Liver (tissue), 9 donors: ENCODE measurements around the gene SMIM24. TPM values are rescaled to one million over a fixed set of nuclear protein-coding genes. Genes with fewer than 3 reads are reported as not detected.
A peak's percentile ranks its signal among the peaks of the same experiment; 100 is the strongest.

Experiments
- DNase-seq: peaks from one replicate; pipeline ENCODE4 v3.0.0-alpha.2; 2017; ENCODE audit warnings: low spot score
- H3K27ac ChIP-seq, 2 donors: one replicate each; pipeline ENCODE4 v1.7.0; 2013; ENCODE audit warnings: inconsistent platforms in 2 of 2, low read length in 2 of 2, control low read depth in 1 of 2, low read depth in 1 of 2, mild to moderate bottlenecking in 1 of 2
- H3K27me3 ChIP-seq, 4 donors: one replicate each; pipeline versions ENCODE4 v1.6.1 to v1.7.0; 2013; ENCODE audit warnings: low read length in 3 of 4, inconsistent platforms in 1 of 4, mild to moderate bottlenecking in 1 of 4, moderate library complexity in 1 of 4; ENCODE audit not compliant: control insufficient read depth in 4 of 4, insufficient read depth in 4 of 4
- H3K36me3 ChIP-seq, 4 donors: one replicate each; pipeline versions ENCODE4 v1.6.1 to v1.7.0; 2013; ENCODE audit warnings: low read length in 3 of 4, mild to moderate bottlenecking in 3 of 4, low read depth in 1 of 4, moderate library complexity in 1 of 4; ENCODE audit not compliant: control insufficient read depth in 4 of 4, insufficient read depth in 3 of 4
- H3K4me1 ChIP-seq, 4 donors: one replicate each; pipeline versions ENCODE4 v1.6.1 to v1.7.0; 2013; ENCODE audit warnings: low read length in 3 of 4, mild to moderate bottlenecking in 3 of 4, moderate library complexity in 1 of 4; ENCODE audit not compliant: control insufficient read depth in 4 of 4, insufficient read depth in 4 of 4
- H3K4me3 ChIP-seq, 3 donors: one replicate each; pipeline versions ENCODE4 v1.6.1 to v1.7.0; 2013; ENCODE audit warnings: low read length in 3 of 3, control low read depth in 1 of 3, low read depth in 1 of 3, mild to moderate bottlenecking in 1 of 3
- H3K9ac ChIP-seq, 2 donors: one replicate each; pipeline ENCODE4 v1.7.0; 2013; ENCODE audit warnings: low read length in 2 of 2, mild to moderate bottlenecking in 2 of 2, moderate library complexity in 2 of 2, control low read depth in 1 of 2, low read depth in 1 of 2
- H3K9me3 ChIP-seq, 4 donors: one replicate each; pipeline versions ENCODE4 v1.6.1 to v1.7.0; 2013; ENCODE audit warnings: low read length in 3 of 4; ENCODE audit not compliant: control insufficient read depth in 4 of 4
- EGR1 ChIP-seq, 2 donors: IDR thresholded peaks; 2 replicates each; pipeline ENCODE4 v1.6.1; 2016 to 2018; ENCODE audit warnings: antibody characterized with exemption in 2 of 2, low read depth in 2 of 2
- FOXA1 ChIP-seq: IDR thresholded peaks from 2 replicates; pipeline ENCODE4 v1.6.1; 2016; ENCODE audit warnings: antibody characterized with exemption
- FOXA2 ChIP-seq: IDR thresholded peaks from 2 replicates; pipeline ENCODE4 v1.6.1; 2016; ENCODE audit warnings: antibody characterized with exemption
- GABPA ChIP-seq, 2 donors: IDR thresholded peaks in 1 of 2; conservative IDR thresholded peaks in 1 of 2; 2 replicates each; pipeline ENCODE4 v1.6.1; 2016; ENCODE audit warnings: antibody characterized with exemption in 2 of 2, mild to moderate bottlenecking in 1 of 2, moderate library complexity in 1 of 2
- HNF4A ChIP-seq, 2 donors: conservative IDR thresholded peaks; 2 replicates each; pipeline ENCODE4 v1.6.1; 2016; ENCODE audit warnings: antibody characterized with exemption in 2 of 2, mild to moderate bottlenecking in 2 of 2
- HNF4G ChIP-seq: IDR thresholded peaks from 2 replicates; pipeline ENCODE4 v1.6.1; 2016; ENCODE audit warnings: antibody characterized with exemption
- JUND ChIP-seq, 2 donors: IDR thresholded peaks; 2 replicates each; pipeline ENCODE4 v1.6.1; 2016; ENCODE audit warnings: antibody characterized with exemption in 2 of 2
- NR2F2 ChIP-seq: IDR thresholded peaks from 2 replicates; pipeline ENCODE4 v1.6.1; 2016; ENCODE audit warnings: antibody characterized with exemption
- RAD21 ChIP-seq, 2 donors: IDR thresholded peaks; 2 replicates each; pipeline ENCODE4 v1.6.1; 2016; ENCODE audit warnings: antibody characterized with exemption in 2 of 2, mild to moderate bottlenecking in 2 of 2
- RXRA ChIP-seq, 2 donors: IDR thresholded peaks; 2 replicates each; pipeline ENCODE4 v1.6.1; 2017 to 2018; ENCODE audit warnings: antibody characterized with exemption in 2 of 2, mild to moderate bottlenecking in 1 of 2
- SP1 ChIP-seq: IDR thresholded peaks from 2 replicates; pipeline ENCODE4 v1.6.1; 2018; ENCODE audit warnings: antibody characterized with exemption, mild to moderate bottlenecking
- TAF1 ChIP-seq: conservative IDR thresholded peaks from 2 replicates; pipeline ENCODE4 v1.6.1; 2016; ENCODE audit warnings: antibody characterized with exemption, mild to moderate bottlenecking
- YY1 ChIP-seq: IDR thresholded peaks from 2 replicates; pipeline ENCODE4 v1.6.1; 2016; ENCODE audit warnings: antibody characterized with exemption, mild to moderate bottlenecking
- WGBS: extraction: QIAGEN DNeasy Blood & Tissue Kit; methylation state at CpG from one replicate; pipeline ENCODE4 v1.1.7; 2013; 5-methylcytosine and 5-hydroxymethylcytosine counted together
- polyA plus RNA-seq, 2 donors: library from polyadenylated mRNA; stranded (reverse) in 1 of 2; unstranded in 1 of 2; fragments of 200-250 nt in 1 of 2; fragments of >200 nt in 1 of 2; fragmentation: Nextera tagmentation in 1 of 2; extraction: Ambion mirVana in 1 of 2; gene quantifications; one replicate each; pipeline versions ENCODE4 v1.2.1 to v1.2.3, GENCODE V29; 2013 to 2015
- total RNA-seq, 2 donors: library from RNA; depleted of rRNA; stranded (reverse); fragments of >200 nt; gene quantifications; one replicate each; pipeline ENCODE4 v1.2.3, GENCODE V29; 2014
- TF ChIP-seq, protein P1 (sequence below): IDR thresholded peaks from 2 replicates; pipeline ENCODE4 v1.6.1; 2016; ENCODE audit warnings: antibody characterized with exemption
- TF ChIP-seq, protein P2 (sequence below): IDR thresholded peaks from 2 replicates; pipeline ENCODE4 v1.6.1; 2016; ENCODE audit warnings: antibody characterized with exemption
- TF ChIP-seq, protein P3 (sequence below): IDR thresholded peaks from 2 replicates; pipeline ENCODE4 v1.6.1; 2016; ENCODE audit warnings: antibody characterized with exemption, mild to moderate bottlenecking
- TF ChIP-seq, protein P4 (sequence below): IDR thresholded peaks from 2 replicates; pipeline ENCODE4 v1.6.1; 2016; ENCODE audit warnings: antibody characterized with exemption
- TF ChIP-seq, protein P5 (sequence below): fragments of 150-350 bp; IDR thresholded peaks from 2 replicates; pipeline ENCODE4 v1.5.1; 2017; ENCODE audit warnings: improper control_type of control experiment, low read depth, low read length; ENCODE audit not compliant: missing input control
- donor health status: healthy.
- donor health status: healthy.
- donor health status: healthy.
- donor health status: healthy.
- donor health status: healthy.

Gene SMIM24
- total and polyA plus RNA-seq, 4 donors: 0.17 to 13.7 (median 2.8) TPM

DNA sequence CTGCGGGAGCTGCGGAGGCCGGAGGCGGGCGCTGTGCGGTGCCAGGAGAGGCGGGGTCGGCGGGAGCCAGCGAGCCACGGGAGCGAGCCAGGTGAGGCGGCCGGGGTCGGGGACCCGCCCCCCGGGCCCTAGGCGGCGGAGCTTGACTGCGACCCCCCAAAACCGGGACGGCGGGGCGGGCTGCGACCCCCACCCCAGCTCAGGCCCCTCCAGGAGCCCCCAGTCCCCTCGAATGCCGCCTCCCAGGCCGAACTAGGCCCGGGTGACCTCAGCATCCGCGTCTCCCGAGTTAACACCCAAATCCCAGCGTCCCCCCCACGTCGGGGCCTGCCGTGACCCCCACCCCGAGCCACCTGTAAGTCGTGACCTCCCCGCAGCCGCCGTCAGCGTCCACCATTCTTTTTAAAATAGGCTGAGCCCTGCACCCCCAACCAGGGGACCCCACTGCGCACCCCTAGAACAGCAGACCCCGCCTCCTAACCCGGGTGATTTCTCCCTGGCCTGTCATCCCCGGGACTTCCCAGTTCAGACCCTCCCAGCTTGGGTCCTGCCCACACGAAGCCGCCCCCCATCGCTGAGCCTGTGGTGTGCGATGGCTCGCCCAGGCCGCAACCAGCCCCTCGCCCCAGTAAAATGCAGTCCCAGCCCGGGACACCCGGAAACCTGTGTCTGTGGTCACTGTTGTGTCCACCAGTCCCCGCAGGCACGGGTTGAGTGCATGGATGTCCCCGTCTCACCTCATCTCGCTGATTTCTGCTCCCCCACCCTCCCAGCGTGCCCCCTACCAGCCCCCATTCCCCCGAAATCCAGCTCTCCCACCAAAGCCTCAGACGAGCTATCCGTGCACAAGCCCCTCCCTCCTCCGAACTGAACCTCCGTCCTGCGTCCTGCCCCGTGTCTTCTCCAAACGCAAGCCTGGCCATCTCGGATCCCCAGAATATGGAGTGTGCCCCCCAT is 26.3 kb upstream of the SMIM24 start:
- peak overlapping the region; percentile 65 to 80 for H3K9ac ChIP-seq
- peak overlapping the region; percentile 81 to 83 for H3K27ac ChIP-seq
- no peaks in the 10 kb centered on the region for H3K36me3 ChIP-seq
- no peaks in the 10 kb centered on the region for H3K9me3 ChIP-seq
- peak; percentile 52 for DNase-seq
- H3K27me3 ChIP-seq: no peaks in the 10 kb centered on the region
- H3K4me1 ChIP-seq: peaks cover 9 to 55% (median 39%) of the 10 kb centered on the region in 4 donors
- H3K4me3 ChIP-seq: peak overlapping the region; percentile 70 to 90 (median 77)
- no peak for TF ChIP-seq SP1
- TF ChIP-seq RXRA (IDR thresholded peaks at IDR 0.05): peak in 1 of 2 donors; percentile 4
- TF ChIP-seq HNF4A (conservative IDR thresholded peaks at IDR 0.05): no peak
- WGBS: under 1% methylated on average over 69 of the region's 69 CpGs

DNA sequence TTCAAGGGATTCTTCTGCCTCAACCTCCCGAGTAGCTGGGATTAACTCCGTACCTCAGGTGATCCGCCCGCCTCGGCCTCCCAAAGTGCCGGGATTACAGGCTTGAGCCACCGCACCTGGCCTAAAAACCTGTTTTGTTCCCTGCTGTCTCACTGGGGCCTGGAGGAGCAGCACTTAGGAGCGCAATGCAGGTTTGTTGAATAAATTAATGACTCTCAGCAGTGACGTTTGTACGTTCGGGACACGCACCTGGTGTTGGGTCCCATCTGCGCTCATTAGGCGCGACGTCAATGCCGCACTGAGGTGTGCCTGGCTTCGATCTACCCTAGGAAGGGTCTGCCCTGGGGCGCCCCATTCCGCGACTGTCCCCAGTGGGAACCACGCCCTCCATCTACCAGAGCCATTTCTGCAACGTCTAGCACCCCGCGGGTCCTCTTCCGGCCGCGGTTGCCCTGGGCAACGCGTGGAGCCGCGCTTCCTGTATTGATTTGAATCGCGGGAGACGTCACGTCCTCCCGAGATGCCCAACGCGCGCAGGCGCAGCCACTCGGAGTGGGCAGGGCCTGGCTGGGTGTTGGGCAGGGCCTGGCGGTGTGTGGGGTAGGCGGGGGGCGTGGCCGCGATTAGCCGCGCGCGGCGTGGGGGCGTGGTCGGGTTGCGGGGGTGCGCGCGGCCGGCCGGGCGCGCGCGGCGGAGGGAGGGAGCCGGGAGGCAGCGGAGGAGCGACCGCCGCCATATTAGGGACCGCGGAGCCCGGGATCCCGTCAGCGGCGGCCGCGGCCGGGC is 25.5 kb upstream of the SMIM24 start, which contains the start of gene FZR1:
Gene FZR1, plus strand, starts transcription at position 714 of the 786 bp plus-strand sequence. CDS start 16,679 bp downstream, outside the sequence.
- Histone ChIP-seq H3K9me3 (no peaks in the 10 kb centered on the region), H3K4me1 (peaks cover 3 to 50% (median 34%) of the 10 kb centered on the region in 4 donors), H3K27me3 (no peaks in the 10 kb centered on the region), H3K36me3 (no peaks in the 10 kb centered on the region), H3K4me3 (peak within 1 kb of the TSS; percentile 88 to 90 (median 88)), H3K9ac (peak within 1 kb of the TSS; percentile 65 to 80), H3K27ac (peak within 1 kb of the TSS; percentile 82 to 83)
- WGBS: under 1% methylated on average over 79 of the region's 79 CpGs
- DNase-seq: peak; percentile 100
- TF ChIP-seq NR2F2: no peak
- TF ChIP-seq, protein P1, sequence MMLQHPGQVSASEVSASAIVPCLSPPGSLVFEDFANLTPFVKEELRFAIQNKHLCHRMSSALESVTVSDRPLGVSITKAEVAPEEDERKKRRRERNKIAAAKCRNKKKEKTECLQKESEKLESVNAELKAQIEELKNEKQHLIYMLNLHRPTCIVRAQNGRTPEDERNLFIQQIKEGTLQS: no peak
- TF ChIP-seq, protein P2, sequence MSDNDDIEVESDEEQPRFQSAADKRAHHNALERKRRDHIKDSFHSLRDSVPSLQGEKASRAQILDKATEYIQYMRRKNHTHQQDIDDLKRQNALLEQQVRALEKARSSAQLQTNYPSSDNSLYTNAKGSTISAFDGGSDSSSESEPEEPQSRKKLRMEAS: no peak
- TF ChIP-seq FOXA1: no peak
- TF ChIP-seq, protein P3, sequence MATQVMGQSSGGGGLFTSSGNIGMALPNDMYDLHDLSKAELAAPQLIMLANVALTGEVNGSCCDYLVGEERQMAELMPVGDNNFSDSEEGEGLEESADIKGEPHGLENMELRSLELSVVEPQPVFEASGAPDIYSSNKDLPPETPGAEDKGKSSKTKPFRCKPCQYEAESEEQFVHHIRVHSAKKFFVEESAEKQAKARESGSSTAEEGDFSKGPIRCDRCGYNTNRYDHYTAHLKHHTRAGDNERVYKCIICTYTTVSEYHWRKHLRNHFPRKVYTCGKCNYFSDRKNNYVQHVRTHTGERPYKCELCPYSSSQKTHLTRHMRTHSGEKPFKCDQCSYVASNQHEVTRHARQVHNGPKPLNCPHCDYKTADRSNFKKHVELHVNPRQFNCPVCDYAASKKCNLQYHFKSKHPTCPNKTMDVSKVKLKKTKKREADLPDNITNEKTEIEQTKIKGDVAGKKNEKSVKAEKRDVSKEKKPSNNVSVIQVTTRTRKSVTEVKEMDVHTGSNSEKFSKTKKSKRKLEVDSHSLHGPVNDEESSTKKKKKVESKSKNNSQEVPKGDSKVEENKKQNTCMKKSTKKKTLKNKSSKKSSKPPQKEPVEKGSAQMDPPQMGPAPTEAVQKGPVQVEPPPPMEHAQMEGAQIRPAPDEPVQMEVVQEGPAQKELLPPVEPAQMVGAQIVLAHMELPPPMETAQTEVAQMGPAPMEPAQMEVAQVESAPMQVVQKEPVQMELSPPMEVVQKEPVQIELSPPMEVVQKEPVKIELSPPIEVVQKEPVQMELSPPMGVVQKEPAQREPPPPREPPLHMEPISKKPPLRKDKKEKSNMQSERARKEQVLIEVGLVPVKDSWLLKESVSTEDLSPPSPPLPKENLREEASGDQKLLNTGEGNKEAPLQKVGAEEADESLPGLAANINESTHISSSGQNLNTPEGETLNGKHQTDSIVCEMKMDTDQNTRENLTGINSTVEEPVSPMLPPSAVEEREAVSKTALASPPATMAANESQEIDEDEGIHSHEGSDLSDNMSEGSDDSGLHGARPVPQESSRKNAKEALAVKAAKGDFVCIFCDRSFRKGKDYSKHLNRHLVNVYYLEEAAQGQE: no peak
- no peak for TF ChIP-seq RAD21 (IDR thresholded peaks at IDR 0.05)
- no peak for TF ChIP-seq JUND (IDR thresholded peaks at IDR 0.05)
- TF ChIP-seq HNF4G: no peak
- TF ChIP-seq EGR1 (IDR thresholded peaks at IDR 0.05; ENCODE audit: low read depth in 2 of 2): no peak
- TF ChIP-seq FOXA2: no peak
- TF ChIP-seq RXRA (IDR thresholded peaks at IDR 0.05): peak in 1 of 2 donors; percentile 32
- TF ChIP-seq, protein P4, sequence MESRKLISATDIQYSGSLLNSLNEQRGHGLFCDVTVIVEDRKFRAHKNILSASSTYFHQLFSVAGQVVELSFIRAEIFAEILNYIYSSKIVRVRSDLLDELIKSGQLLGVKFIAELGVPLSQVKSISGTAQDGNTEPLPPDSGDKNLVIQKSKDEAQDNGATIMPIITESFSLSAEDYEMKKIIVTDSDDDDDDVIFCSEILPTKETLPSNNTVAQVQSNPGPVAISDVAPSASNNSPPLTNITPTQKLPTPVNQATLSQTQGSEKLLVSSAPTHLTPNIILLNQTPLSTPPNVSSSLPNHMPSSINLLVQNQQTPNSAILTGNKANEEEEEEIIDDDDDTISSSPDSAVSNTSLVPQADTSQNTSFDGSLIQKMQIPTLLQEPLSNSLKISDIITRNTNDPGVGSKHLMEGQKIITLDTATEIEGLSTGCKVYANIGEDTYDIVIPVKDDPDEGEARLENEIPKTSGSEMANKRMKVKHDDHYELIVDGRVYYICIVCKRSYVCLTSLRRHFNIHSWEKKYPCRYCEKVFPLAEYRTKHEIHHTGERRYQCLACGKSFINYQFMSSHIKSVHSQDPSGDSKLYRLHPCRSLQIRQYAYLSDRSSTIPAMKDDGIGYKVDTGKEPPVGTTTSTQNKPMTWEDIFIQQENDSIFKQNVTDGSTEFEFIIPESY: no peak
- TF ChIP-seq TAF1: no peak
- TF ChIP-seq SP1: peak; percentile 69
- TF ChIP-seq, protein P5, sequence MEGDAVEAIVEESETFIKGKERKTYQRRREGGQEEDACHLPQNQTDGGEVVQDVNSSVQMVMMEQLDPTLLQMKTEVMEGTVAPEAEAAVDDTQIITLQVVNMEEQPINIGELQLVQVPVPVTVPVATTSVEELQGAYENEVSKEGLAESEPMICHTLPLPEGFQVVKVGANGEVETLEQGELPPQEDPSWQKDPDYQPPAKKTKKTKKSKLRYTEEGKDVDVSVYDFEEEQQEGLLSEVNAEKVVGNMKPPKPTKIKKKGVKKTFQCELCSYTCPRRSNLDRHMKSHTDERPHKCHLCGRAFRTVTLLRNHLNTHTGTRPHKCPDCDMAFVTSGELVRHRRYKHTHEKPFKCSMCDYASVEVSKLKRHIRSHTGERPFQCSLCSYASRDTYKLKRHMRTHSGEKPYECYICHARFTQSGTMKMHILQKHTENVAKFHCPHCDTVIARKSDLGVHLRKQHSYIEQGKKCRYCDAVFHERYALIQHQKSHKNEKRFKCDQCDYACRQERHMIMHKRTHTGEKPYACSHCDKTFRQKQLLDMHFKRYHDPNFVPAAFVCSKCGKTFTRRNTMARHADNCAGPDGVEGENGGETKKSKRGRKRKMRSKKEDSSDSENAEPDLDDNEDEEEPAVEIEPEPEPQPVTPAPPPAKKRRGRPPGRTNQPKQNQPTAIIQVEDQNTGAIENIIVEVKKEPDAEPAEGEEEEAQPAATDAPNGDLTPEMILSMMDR: no peak
- peak; percentile 76 for TF ChIP-seq YY1
- peak; percentile 79 to 94 for TF ChIP-seq GABPA (IDR thresholded peaks at IDR 0.05 in 1 of 2, conservative IDR thresholded peaks at IDR 0.05 in 1 of 2)
- TF ChIP-seq HNF4A (conservative IDR thresholded peaks at IDR 0.05): peak; percentile 15 to 34
